PFSK-1 (cell line): Measurements from ENCODE around the gene NNAT.

Experiments
- FOXP2 ChIP-seq: optimal IDR thresholded peaks from 2 replicates; pipeline ENCODE3; 2011; ENCODE audit warnings: borderline replicate concordance, control low read depth, inconsistent platforms; ENCODE audit not compliant: insufficient read depth; ENCODE audit errors: extremely low read length, extremely low read depth
- POLR2AphosphoS5 ChIP-seq: IDR thresholded peaks from 2 replicates; pipeline ENCODE4 v1.6.1; 2012; ENCODE audit warnings: low read depth, mild to moderate bottlenecking, control low read depth, low read length, moderate library complexity
- REST ChIP-seq, 2 experiments: IDR thresholded peaks; 2 replicates each; pipeline versions ENCODE4 v1.6.1 to v1.8.0; 2011 to 2012; ENCODE audit warnings: low read depth in 2 of 2, low read length in 2 of 2, control low read depth in 1 of 2, inconsistent platforms in 1 of 2, mild to moderate bottlenecking in 1 of 2, moderate library complexity in 1 of 2; ENCODE audit not compliant: insufficient read depth in 1 of 2
- SIN3A ChIP-seq: IDR thresholded peaks from 2 replicates; pipeline ENCODE4 v1.6.1; 2012; ENCODE audit warnings: mild to moderate bottlenecking, low read length, moderate library complexity, borderline replicate concordance; ENCODE audit not compliant: insufficient read depth
- TAF1 ChIP-seq: IDR thresholded peaks from 2 replicates; pipeline ENCODE4 v1.6.1; 2012; ENCODE audit warnings: low read length, control low read depth, borderline replicate concordance; ENCODE audit not compliant: insufficient read depth

NNAT gene

GRCh38 chr20:37562695-37563480, 41.8 kb downstream of the NNAT start:
- TF ChIP-seq FOXP2 (no peak), POLR2AphosphoS5 (no peak), SIN3A (no peak), TAF1 (no peak), REST (IDR thresholded peaks at IDR 0.05; ENCODE audit: insufficient read depth in 1 of 2, low read depth in 2 of 2, low read length in 2 of 2) (no peak)

- TF ChIP-seq TAF1, result no peak
- no peak for TF ChIP-seq SIN3A
- no peak for TF ChIP-seq POLR2AphosphoS5
- no peak for TF ChIP-seq REST (IDR thresholded peaks at IDR 0.05; ENCODE audit: insufficient read depth in 1 of 2, low read depth in 2 of 2, low read length in 2 of 2)
- no peak for TF ChIP-seq FOXP2
These were observed 43.0 kb downstream of the NNAT start for GRCh38 chr20:37564016-37564387.

- no peak for TF ChIP-seq SIN3A
- TF ChIP-seq REST (IDR thresholded peaks at IDR 0.05; ENCODE audit: insufficient read depth in 1 of 2, low read depth in 2 of 2, low read length in 2 of 2), result 0 out of 4 replicates have a peak, but pooled peaks of 1 of the 2 experiments have one; percentile 10
These were observed 43.5 kb downstream of the NNAT start for GRCh38 chr20:37564388-37565133.

GRCh38 chr20:37565134-37565811, 44.2 kb downstream of the NNAT start:
- TF ChIP-seq SIN3A (no peak), TAF1 (no peak), FOXP2 (no peak), POLR2AphosphoS5 (no peak), REST (IDR thresholded peaks at IDR 0.05; ENCODE audit: insufficient read depth in 1 of 2, low read depth in 2 of 2, low read length in 2 of 2) (no peak)
